ENCODE data around the gene ANKS6. TPM values are rescaled to one million over a fixed set of nuclear protein-coding genes. Genes with fewer than 3 reads are reported as not detected.

ANKS6 gene
- total RNA-seq, 1 experiment from 2014 or later, result 21.1 TPM

- Mint-ChIP-seq H3K4me1 (ENCODE audit: low read depth, unreplicated experiment) (peaks cover 10% of the 10 kb centered on the region), H3K4me3 (ENCODE audit: unreplicated experiment) (no peak overlapping the region), H3K9me3 (ENCODE audit: unreplicated experiment) (no peaks in the 10 kb centered on the region), H3K36me3 (ENCODE audit: insufficient read depth, unreplicated experiment) (no peaks in the 10 kb centered on the region), H3K27ac (ENCODE audit: unreplicated experiment) (no peak overlapping the region), H3K27me3 (ENCODE audit: insufficient read depth, unreplicated experiment) (peaks cover 7% of the 10 kb centered on the region)
- H3K4me1 ChIP-seq, result peaks cover 12% of the 10 kb centered on the region
- no peak for DNase-seq
- intact Hi-C loops (cut with micrococcal nuclease; ENCODE audit: unreplicated experiment), result no loop called here
- H3K4me3 ChIP-seq (ENCODE audit: low read depth, low read length), result no peak overlapping the region
- ChIA-PET CTCF (no interaction called here), POLR2A (no interaction called here)
- no peaks in the 10 kb centered on the region for H3K36me3 ChIP-seq (ENCODE audit: control insufficient read depth, insufficient read depth, low read length)
- no peaks in the 10 kb centered on the region for H3K27me3 ChIP-seq (replicated peaks; ENCODE audit: control insufficient read depth, insufficient read depth, low read length)
- no peak for TF ChIP-seq CTCF (IDR thresholded peaks at IDR 0.05; ENCODE audit: insufficient read depth in 1 of 2, low read depth in 1 of 2, low read length in 1 of 2, severe bottlenecking in 1 of 2, unreplicated experiment in 1 of 2)
- H3K9me3 ChIP-seq, result no peaks in the 10 kb centered on the region
- BruUV-seq (replicated peaks), result no TSS peak
These were observed 104.5 kb downstream of the ANKS6 start for GRCh38 chr9:98691890-98692289.

- ChIA-PET CTCF (no interaction called here), POLR2A (no interaction called here)
- H3K36me3 ChIP-seq (ENCODE audit: control insufficient read depth, insufficient read depth, low read length), result no peaks in the 10 kb centered on the region
- Mint-ChIP-seq H3K4me1 (ENCODE audit: low read depth, unreplicated experiment) (peaks cover 21% of the 10 kb centered on the region), H3K27me3 (ENCODE audit: insufficient read depth, unreplicated experiment) (no peaks in the 10 kb centered on the region), H3K36me3 (ENCODE audit: insufficient read depth, unreplicated experiment) (no peaks in the 10 kb centered on the region), H3K27ac (ENCODE audit: unreplicated experiment) (no peak overlapping the region), H3K4me3 (ENCODE audit: unreplicated experiment) (no peak overlapping the region), H3K9me3 (ENCODE audit: unreplicated experiment) (no peaks in the 10 kb centered on the region)
- no peak overlapping the region for H3K4me3 ChIP-seq (ENCODE audit: low read depth, low read length)
- no peak for TF ChIP-seq CTCF (IDR thresholded peaks at IDR 0.05; ENCODE audit: insufficient read depth in 1 of 2, low read depth in 1 of 2, low read length in 1 of 2, severe bottlenecking in 1 of 2, unreplicated experiment in 1 of 2)
- DNase-seq, result no peak
- intact Hi-C loops (cut with micrococcal nuclease; ENCODE audit: unreplicated experiment), result no loop called here
- H3K9me3 ChIP-seq, result no peaks in the 10 kb centered on the region
- no TSS peak for BruUV-seq (replicated peaks)
- peaks cover 19% of the 10 kb centered on the region for H3K4me1 ChIP-seq
- H3K27me3 ChIP-seq (replicated peaks; ENCODE audit: control insufficient read depth, insufficient read depth, low read length), result no peaks in the 10 kb centered on the region
These were observed 105.7 kb downstream of the ANKS6 start for GRCh38 chr9:98690686-98691085.

GRCh38 chr9:98688710-98689495, 107.5 kb downstream of the ANKS6 start:
- CTCF ChIA-PET, result no interaction called here
- H3K27me3 ChIP-seq (replicated peaks; ENCODE audit: control insufficient read depth, insufficient read depth, low read length), result no peaks in the 10 kb centered on the region
- Mint-ChIP-seq H3K36me3 (ENCODE audit: insufficient read depth, unreplicated experiment) (no peaks in the 10 kb centered on the region), H3K27me3 (ENCODE audit: insufficient read depth, unreplicated experiment) (no peaks in the 10 kb centered on the region), H3K27ac (ENCODE audit: unreplicated experiment) (no peak overlapping the region), H3K9me3 (ENCODE audit: unreplicated experiment) (no peaks in the 10 kb centered on the region), H3K4me1 (ENCODE audit: low read depth, unreplicated experiment) (peaks cover 21% of the 10 kb centered on the region), H3K4me3 (ENCODE audit: unreplicated experiment) (no peak overlapping the region)
- POLR2A ChIA-PET, result no interaction called here
- DNase-seq, result no peak
- intact Hi-C loops (cut with micrococcal nuclease; ENCODE audit: unreplicated experiment), result no loop called here
- peaks cover 19% of the 10 kb centered on the region for H3K4me1 ChIP-seq
- no peaks in the 10 kb centered on the region for H3K36me3 ChIP-seq (ENCODE audit: control insufficient read depth, insufficient read depth, low read length)
- no peak for TF ChIP-seq CTCF (IDR thresholded peaks at IDR 0.05; ENCODE audit: insufficient read depth in 1 of 2, low read depth in 1 of 2, low read length in 1 of 2, severe bottlenecking in 1 of 2, unreplicated experiment in 1 of 2)
- no peak overlapping the region for H3K4me3 ChIP-seq (ENCODE audit: low read depth, low read length)
- H3K9me3 ChIP-seq, result no peaks in the 10 kb centered on the region
- BruUV-seq (replicated peaks), result no TSS peak

Measured in Caco-2 (cell line).